Stimulated activated CD8-positive, alpha-beta memory T cell treated with anti-CD3 and anti-CD28 coated beads, Interleukin-12 subunit alpha, Interleukin-12 subunit beta, amount 100 ng/mL, for 1 hour (primary cell): Measurements from ENCODE around the gene KLHL35.
A peak's percentile ranks its signal among the peaks of the same experiment; 100 is the strongest.

ENCODE experiments used
- DNase-seq: peaks from one replicate; pipeline ENCODE4 v3.0.0-alpha.2; 2020; ENCODE audit warnings: low read depth

Gene KLHL35

GRCh38 chr11:75432911-75433321 is at the start of gene KLHL35:
Gene KLHL35 (minus strand): TSS chr11:75433203. CDS start chr11:75430629, 2,574 bp downstream.
- DNase-seq: no peak

GRCh38 chr11:75481922-75482606 is 49.1 kb upstream of the KLHL35 start:
- no peak for DNase-seq

GRCh38 chr11:75481223-75481921 is 48.4 kb upstream of the KLHL35 start:
- no peak for DNase-seq

- DNase-seq: no peak
Observed at GRCh38 chr11:75480185-75481175, 47.5 kb upstream of the KLHL35 start.

- DNase-seq: no peak
Observed at GRCh38 chr11:75479597-75480145, 46.7 kb upstream of the KLHL35 start.

GRCh38 chr11:75478783-75479596 is 46.0 kb upstream of the KLHL35 start:
- DNase-seq: no peak

- no peak for DNase-seq
Observed at GRCh38 chr11:75477614-75477935, 44.6 kb upstream of the KLHL35 start.

- DNase-seq: no peak
Observed at GRCh38 chr11:75476739-75477613, 44.0 kb upstream of the KLHL35 start.

- no peak for DNase-seq
Observed at GRCh38 chr11:75475767-75476650, 43.0 kb upstream of the KLHL35 start.

- peak; percentile 15 for DNase-seq
Observed at GRCh38 chr11:75474878-75475766, 42.1 kb upstream of the KLHL35 start.

GRCh38 chr11:75474240-75474639 is 41.2 kb upstream of the KLHL35 start:
- DNase-seq: no peak

GRCh38 chr11:75473684-75474083 is 40.7 kb upstream of the KLHL35 start:
- DNase-seq: no peak

GRCh38 chr11:75472081-75472732 is 39.2 kb upstream of the KLHL35 start:
- no peak for DNase-seq

- DNase-seq: no peak
Observed at GRCh38 chr11:75471176-75471973, 38.4 kb upstream of the KLHL35 start.

GRCh38 chr11:75470476-75471080 is 37.6 kb upstream of the KLHL35 start:
- no peak for DNase-seq

- no peak for DNase-seq
Observed at GRCh38 chr11:75469785-75470405, 36.9 kb upstream of the KLHL35 start.
